Heart right ventricle (tissue), 16 donors: ENCODE results near the gene INCENP. TPM values are rescaled to one million over a fixed set of nuclear protein-coding genes. Genes with fewer than 3 reads are reported as not detected.

Experiments used
- ATAC-seq, 8 donors: fragments of 200-7000 bp; cut with Tn5 transposase; one replicate each; pipeline ENCODE4 v1.9.1; 2020; ENCODE audit warnings: mild to moderate bottlenecking in 8 of 8, moderate library complexity in 8 of 8, moderate number of reproducible peaks in 1 of 8
- DNase-seq, 2 donors: peaks; one replicate each; pipeline ENCODE4 v3.0.0-alpha.2; 2020
- H3K27ac ChIP-seq, 10 donors: fragments of 200-600 bp; sonication (generic) in 2 of 10; one replicate each; pipeline versions ENCODE4 v1.5.0 to v1.8.0; 2020 to 2022; ENCODE audit warnings: mild to moderate bottlenecking in 3 of 10
- H3K27me3 ChIP-seq, 7 donors: fragments of 200-600 bp; one replicate each; pipeline ENCODE4 v1.8.0; 2021 to 2022; ENCODE audit warnings: mild to moderate bottlenecking in 2 of 7
- H3K36me3 ChIP-seq, 9 donors: fragments of 200-600 bp; sonication (generic) in 1 of 9; one replicate each; pipeline versions ENCODE4 v1.5.0 to v1.8.0; 2020 to 2022; ENCODE audit warnings: mild to moderate bottlenecking in 2 of 9
- H3K4me1 ChIP-seq, 9 donors: fragments of 200-600 bp; sonication (generic) in 1 of 9; one replicate each; pipeline versions ENCODE4 v1.5.0 to v1.8.0; 2020 to 2022; ENCODE audit warnings: mild to moderate bottlenecking in 4 of 9
- H3K4me3 ChIP-seq, 10 donors: fragments of 200-600 bp; sonication (generic) in 2 of 10; one replicate each; pipeline versions ENCODE4 v1.5.0 to v1.8.0; 2020 to 2022; ENCODE audit warnings: mild to moderate bottlenecking in 7 of 10, moderate library complexity in 2 of 10
- H3K9me3 ChIP-seq, 11 donors: fragments of 200-600 bp in 10 of 11; sonication (generic) in 2 of 11; one replicate each; pipeline versions ENCODE4 v1.5.0 to v1.8.0; 2013 to 2022; ENCODE audit warnings: mild to moderate bottlenecking in 2 of 11, control low read depth in 1 of 11, moderate library complexity in 1 of 11
- CTCF ChIP-seq, 9 donors: fragments of 200-600 bp; sonication (generic) in 2 of 9; IDR thresholded peaks; one replicate each; pipeline versions ENCODE4 v1.5.0 to v1.8.0; 2021 to 2022; ENCODE audit warnings: antibody characterized with exemption in 9 of 9, mild to moderate bottlenecking in 5 of 9, moderate library complexity in 1 of 9
- WGBS, 2 donors: extraction: QIAGEN DNeasy Blood & Tissue Kit; methylation state at CpG; one replicate each; pipeline ENCODE4 v1.1.7; 2013; ENCODE audit warnings: inconsistent platforms in 1 of 2; 5-methylcytosine and 5-hydroxymethylcytosine counted together
- intact Hi-C, 10 donors: fragments of 100-400 bp; cut with DNase I; formaldehyde crosslinking; loops; one replicate each; pipeline versions ENCODE4 v1.11.1 to v1.14.2; 2022
- long read RNA-seq, 3 donors: library from polyadenylated mRNA; unstranded; transcript quantifications; one replicate each; pipeline ENCODE4 v2.0.0, GENCODE V29; 2020 to 2021
- polyA plus RNA-seq, 2 donors: library from polyadenylated mRNA; stranded (reverse); fragments of 200-250 nt; gene quantifications; one replicate each; pipeline ENCODE4 v1.2.3, GENCODE V29; 2013
- total RNA-seq, 10 donors: library from RNA; stranded (reverse); fragmentation: NEBNext Ultra II Directional in 3 of 10; extraction: Animal tissue kit (Norgen Biotek cat#: 25700) in 3 of 10; gene quantifications; one replicate each; pipeline versions ENCODE4 v1.2.1 to v1.2.4, GENCODE V29; 2021 to 2023
- donor health status: Arrhythmogenic right ventricular cardiomyopathy.
- donor health status: ischemic (EF 13 %, LVEDD 7.1; RV severe dilation, severe dysfunction).
- donor health status: healthy with polysubstance abuse.
- donor health status: DM: no; HTN: yes; CAD: no.
- donor health status: DM: no; HTN: no; CAD: no.
- donor health status: ischemic (EF 25% LVEDD 6.9; RV normal size, moderate dysfunction).
- donor health status: ischemic (EF 25% LVEDD 5.7; RV mildly dilated, moderate dysfunction).
- donor health status: healthy.
- donor health status: DM: yes; HTN: yes; CAD: no.
- donor health status: Ischemic cardiomyopathy.
- donor health status: ischemic (EF 35%, LVEDD 5.7; RV mildly dilated, moderate dysfunction).
- donor health status: nonischemic (EF 11% LVEDD 7.7; RV severe dilation, severe dysfunction).
- donor health status: DM: yes; HTN: yes; CAD: no.
- donor health status: PGD.
- donor health status: ischemic (EF 29% LVEDD 5.4; RV normal size, mild dysfunction).
- donor health status: nonischemic (EF 23%, LVEDD 6.1; RV moderate dilation, normal function).

Gene INCENP
- total RNA-seq (10 to 100 TPM in 8 of 10 donors, 1 to 10 TPM in 2; 8.2 to 20.0 (median 13.4) TPM), polyA plus RNA-seq (1 to 10 TPM; 2.1 to 2.7 TPM)
- long read RNA-seq, donor 1: 0 reads
- long read RNA-seq, donor 2, partial matches to known transcripts: 3 of 4 reads
- long read RNA-seq, donor 2, other reads (novel, unspliced or antisense): 1 of 4 reads
- long read RNA-seq, donor 3, partial matches to known transcripts: 1 of 7 reads
- long read RNA-seq, donor 3, other reads (novel, unspliced or antisense): 6 of 7 reads

DNA sequence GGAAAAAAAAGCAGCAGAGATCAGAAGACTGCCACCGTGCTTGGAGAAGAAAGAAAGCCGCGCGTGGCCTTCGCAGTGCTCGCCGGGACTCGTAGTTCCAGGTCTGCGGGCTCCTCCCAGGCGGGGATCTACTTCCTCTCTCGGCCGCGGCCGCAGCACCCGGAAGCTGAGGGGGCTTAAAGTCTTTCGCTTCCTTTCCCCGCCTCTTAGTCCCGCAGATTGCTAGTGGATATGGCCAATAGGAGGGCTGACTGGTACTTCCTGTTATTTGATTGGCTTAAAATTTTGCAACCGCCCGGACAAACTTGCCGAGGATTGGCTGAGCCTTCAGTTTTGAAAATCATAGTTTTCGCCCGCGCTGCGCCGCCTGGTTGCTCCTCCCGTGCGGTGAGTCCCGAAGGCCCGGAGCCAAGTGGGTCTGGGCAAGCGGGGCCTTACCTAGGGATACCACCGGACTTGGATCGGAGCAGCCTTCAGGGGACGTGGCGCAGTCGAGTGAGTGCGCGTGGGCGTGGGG lies at the start of gene INCENP:
TSS of gene INCENP (plus strand) at position 343 of the 517 bp plus-strand sequence. CDS start 4,151 bp downstream, outside the sequence.
- intact Hi-C loops: no loop called here
- peaks cover 0 to 22% (median 16%) of the 10 kb centered on the region in 9 donors for H3K4me1 ChIP-seq
- H3K9me3 ChIP-seq: no peaks in the 10 kb centered on the region
- H3K36me3 ChIP-seq: peaks cover 0 to 9% (median 6%) of the 10 kb centered on the region in 9 donors
- H3K27ac ChIP-seq: peak within 1 kb of the TSS in 9 of 10 donors; percentile 23 to 87 (median 72)
- TF ChIP-seq CTCF (IDR thresholded peaks at IDR 0.05): peak in 3 of 9 donors; percentile 3 to 19 (median 14)
- no peaks in the 10 kb centered on the region for H3K27me3 ChIP-seq
- WGBS, 2 donors: 0% methylated on average over 39 of the region's 39 CpGs
- peak within 1 kb of the TSS; percentile 59 to 99 (median 94) for H3K4me3 ChIP-seq
- DNase-seq (peak; percentile 94 to 98), ATAC-seq (peak; percentile 97 to 100 (median 99))

- ATAC-seq (no peak), DNase-seq (no peak)
- TF ChIP-seq CTCF (IDR thresholded peaks at IDR 0.05): no peak
- Histone ChIP-seq H3K9me3 (no peaks in the 10 kb centered on the region), H3K27ac (no peak overlapping the region), H3K4me1 (no peaks in the 10 kb centered on the region), H3K4me3 (no peak overlapping the region), H3K36me3 (no peaks in the 10 kb centered on the region), H3K27me3 (no peaks in the 10 kb centered on the region)
- 92 to 95% methylated on average over 2 of the region's 2 CpGs for WGBS, 2 donors
- intact Hi-C loops: no loop called here
These were observed 48.4 kb upstream of the INCENP start for GRCh38 chr11:62075438-62075837.

GRCh38 chr11:62077132-62077531 lies 46.7 kb upstream of the INCENP start:
- no peak overlapping the region for H3K4me3 ChIP-seq
- H3K4me1 ChIP-seq: peaks cover 0 to 13% (median 0%) of the 10 kb centered on the region in 9 donors
- no peaks in the 10 kb centered on the region for H3K36me3 ChIP-seq
- no peaks in the 10 kb centered on the region for H3K9me3 ChIP-seq
- ATAC-seq (no peak), DNase-seq (no peak)
- H3K27ac ChIP-seq: no peak overlapping the region
- intact Hi-C loops: no loop called here
- WGBS, 2 donors: 83 to 91% methylated on average over 3 of the region's 3 CpGs
- H3K27me3 ChIP-seq: no peaks in the 10 kb centered on the region
- no peak for TF ChIP-seq CTCF (IDR thresholded peaks at IDR 0.05)

GRCh38 chr11:62081378-62082291 lies 42.2 kb upstream of the INCENP start:
- peak; percentile 74 to 79 for DNase-seq
- H3K4me3 ChIP-seq: no peak overlapping the region
- intact Hi-C loops: loop anchor here (1.0 to 10.0 kb wide), 14 partner anchors 114 to 287 kb away; partner anchors contain the start of genes BEST1 (in 1 of the 10), FEN1 (in 1 of the 10), FTH1 (in 1 of the 10) and TMEM258 (in 1 of the 10)
- 15 to 19% methylated on average over 16 of the region's 16 CpGs for WGBS, 2 donors
- peak; percentile 86 to 98 (median 94) for TF ChIP-seq CTCF (IDR thresholded peaks at IDR 0.05)
- H3K9me3 ChIP-seq: no peaks in the 10 kb centered on the region
- H3K36me3 ChIP-seq: no peaks in the 10 kb centered on the region
- H3K4me1 ChIP-seq: peaks cover 0 to 15% (median 0%) of the 10 kb centered on the region in 9 donors
- peak; percentile 59 to 92 (median 86) for ATAC-seq
- H3K27ac ChIP-seq: peak overlapping the region in 1 of 10 donors; percentile 16
- H3K27me3 ChIP-seq: no peaks in the 10 kb centered on the region
